GM19025 (cell line): ENCODE data around the gene EPB41L4A.
A peak's percentile ranks its signal among the peaks of the same experiment; 100 is the strongest.
"Not testable (repeated sequence)": the region's sequence is repeated elsewhere in the genome, so short reads cannot be mapped to it uniquely, and the experiment has no call there.

Experiments used
- ATAC-seq: cut with Tn5 transposase; IDR thresholded peaks from one replicate; pipeline ENCODE4 v1.9.1; 2021; ENCODE audit warnings: mild to moderate bottlenecking, low read depth, moderate library complexity; ENCODE audit not compliant: unreplicated experiment

The EPB41L4A gene

GRCh38 chr5:112360740-112361139, 58.3 kb downstream of the EPB41L4A start:
- not testable (repeated sequence) for ATAC-seq

- ATAC-seq = no peak
Measured at GRCh38 chr5:112356178-112356956, 62.7 kb downstream of the EPB41L4A start.

DNA sequence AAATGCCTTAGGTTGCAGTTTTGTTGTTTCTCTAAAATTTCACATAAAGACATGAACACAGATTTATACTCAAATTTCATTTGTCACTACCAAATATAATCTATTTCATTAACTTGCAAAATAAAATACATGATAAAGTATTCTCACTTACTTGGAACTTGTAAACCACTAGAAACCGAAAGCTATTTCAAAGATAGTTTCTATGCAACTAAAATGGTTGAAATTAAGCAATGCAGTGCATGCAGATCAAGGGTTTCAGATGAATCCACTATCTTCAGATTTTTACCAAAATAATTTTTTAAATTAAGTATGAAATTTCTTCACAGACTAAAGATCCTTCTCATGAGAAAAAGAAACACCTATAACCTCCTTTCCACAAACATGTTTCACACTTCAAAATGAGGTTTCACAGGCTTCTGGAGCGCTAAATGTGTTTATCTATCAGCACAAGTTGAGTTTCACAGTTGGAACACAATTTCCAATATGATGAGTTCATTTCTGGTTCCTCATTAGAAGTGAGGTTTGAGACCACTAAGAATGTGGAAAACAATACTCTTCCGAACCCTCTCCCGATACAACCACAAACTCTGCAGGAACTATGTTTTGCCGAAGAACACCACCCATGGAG, 63.9 kb downstream of the EPB41L4A start:
- ATAC-seq = no peak

DNA sequence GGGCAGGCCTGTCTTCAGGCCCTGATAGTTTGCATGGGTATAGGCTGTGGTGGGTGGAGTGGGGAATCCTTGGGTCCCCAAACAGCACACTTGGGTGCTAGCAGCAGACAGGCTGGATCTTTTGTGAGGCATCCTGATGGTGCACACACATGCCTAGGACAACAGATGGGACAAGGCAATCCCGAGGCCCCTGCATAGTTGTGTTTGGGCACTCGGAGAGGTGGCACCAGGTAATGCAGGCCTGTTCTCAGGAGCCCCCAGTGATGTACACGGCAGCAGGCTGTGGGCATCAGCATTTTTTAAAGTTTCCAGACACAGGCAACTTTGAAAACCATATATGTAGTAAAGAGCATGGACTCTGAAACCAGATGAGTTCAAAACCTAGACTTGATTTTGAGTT, 65.4 kb downstream of the EPB41L4A start:
- ATAC-seq = no peak

DNA sequence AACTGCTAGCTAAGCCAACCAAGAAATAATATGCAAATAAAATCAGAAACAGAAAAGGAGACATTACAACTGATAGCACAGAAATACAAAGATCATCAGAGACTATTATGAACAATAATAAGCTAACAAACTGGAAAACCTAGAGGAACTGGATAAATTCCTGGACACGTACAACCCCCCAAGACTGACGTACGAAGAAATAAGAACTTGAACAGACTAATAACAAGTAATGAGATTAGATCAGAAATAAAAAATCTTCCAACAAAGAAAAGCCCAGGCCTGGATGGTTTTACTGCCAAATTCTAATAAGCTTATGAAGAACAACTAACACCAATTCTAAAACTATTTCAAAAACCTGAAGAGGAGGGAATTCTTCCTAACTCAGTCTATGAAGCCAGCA, 67.9 kb downstream of the EPB41L4A start:
- ATAC-seq = no peak

DNA sequence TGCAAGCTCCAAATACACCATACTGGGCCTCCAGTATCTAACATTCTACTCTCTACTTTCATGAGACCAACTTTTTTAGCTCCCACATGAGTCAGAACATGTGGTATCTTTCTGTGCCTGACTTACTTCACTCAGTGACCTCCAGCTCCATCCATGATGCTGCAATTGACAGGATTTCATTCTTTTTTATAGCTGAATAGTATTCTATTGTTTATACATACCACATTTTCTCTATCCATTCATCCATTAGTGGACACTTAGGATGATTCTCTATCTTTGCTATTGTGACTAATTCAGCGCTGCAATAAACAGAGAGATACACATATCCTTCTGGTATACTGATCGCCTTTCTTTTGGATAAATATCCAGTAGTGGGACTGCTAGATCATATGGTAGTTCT, 68.5 kb downstream of the EPB41L4A start:
- ATAC-seq = no peak

DNA sequence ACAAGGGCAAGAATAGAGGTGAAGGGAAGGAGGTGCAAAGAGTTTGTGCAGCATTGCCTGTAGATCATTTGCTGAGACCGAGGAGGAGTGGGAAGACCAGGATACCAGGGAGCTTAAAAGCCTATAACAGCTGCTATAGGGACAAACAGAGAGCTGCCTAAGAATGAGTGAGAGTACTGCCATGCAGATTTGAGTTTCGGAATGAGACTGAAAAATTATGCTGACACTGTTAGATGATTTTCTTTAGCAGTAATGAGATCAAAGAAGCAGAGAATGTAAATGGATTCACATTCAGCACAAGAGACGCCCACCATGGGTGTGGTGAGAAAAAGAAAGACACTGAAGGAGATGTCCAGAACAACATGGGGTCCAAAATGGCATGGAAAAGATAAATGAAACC, 69.7 kb downstream of the EPB41L4A start:
- no peak for ATAC-seq

GRCh38 chr5:112348915-112349314, 70.2 kb downstream of the EPB41L4A start:
- ATAC-seq = no peak

DNA sequence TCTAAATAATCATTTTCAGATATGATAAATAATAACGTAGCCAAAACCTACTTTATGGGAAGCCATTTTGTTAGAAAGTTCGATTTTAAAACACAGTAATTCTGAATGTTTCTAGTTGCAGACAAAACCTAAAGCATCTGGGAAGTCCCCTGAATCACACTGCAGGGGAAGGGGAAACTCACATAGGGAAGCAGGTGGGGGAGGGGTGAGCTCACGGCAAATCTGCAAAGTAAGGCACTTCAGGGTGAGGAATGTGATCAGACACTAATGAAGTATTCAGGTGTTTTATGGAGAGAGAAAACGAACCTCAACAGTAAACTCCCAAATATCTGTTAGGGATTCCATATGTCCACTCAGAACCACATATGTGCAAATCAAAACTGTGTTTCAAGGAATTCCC, 70.7 kb downstream of the EPB41L4A start:
- no peak for ATAC-seq

- peak; percentile 56 for ATAC-seq
Measured at GRCh38 chr5:112346411-112347044, 72.5 kb downstream of the EPB41L4A start.

DNA sequence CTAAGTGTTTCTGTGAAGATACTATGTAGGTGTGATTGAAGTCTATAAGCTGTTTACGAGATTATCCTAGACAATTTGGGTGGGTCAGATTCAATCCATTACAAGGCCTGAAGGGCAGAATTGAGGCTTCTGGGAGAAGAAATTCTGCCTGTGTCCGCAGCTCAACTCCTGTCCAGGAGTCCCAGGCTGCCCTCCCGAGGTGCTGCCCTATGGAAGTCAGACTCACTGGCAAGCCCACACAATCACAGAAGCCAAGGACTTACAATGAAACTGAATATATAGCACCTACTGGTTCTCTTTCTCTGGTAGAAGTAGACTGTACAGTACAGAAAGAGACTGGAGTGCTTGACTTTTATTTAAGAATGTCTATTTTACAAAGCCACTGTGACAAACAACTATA, 74.5 kb downstream of the EPB41L4A start:
- ATAC-seq = no peak

- ATAC-seq = no peak
Measured at GRCh38 chr5:112342389-112342788, 76.7 kb downstream of the EPB41L4A start.

GRCh38 chr5:112339761-112340160, 79.3 kb downstream of the EPB41L4A start:
- no peak for ATAC-seq

DNA sequence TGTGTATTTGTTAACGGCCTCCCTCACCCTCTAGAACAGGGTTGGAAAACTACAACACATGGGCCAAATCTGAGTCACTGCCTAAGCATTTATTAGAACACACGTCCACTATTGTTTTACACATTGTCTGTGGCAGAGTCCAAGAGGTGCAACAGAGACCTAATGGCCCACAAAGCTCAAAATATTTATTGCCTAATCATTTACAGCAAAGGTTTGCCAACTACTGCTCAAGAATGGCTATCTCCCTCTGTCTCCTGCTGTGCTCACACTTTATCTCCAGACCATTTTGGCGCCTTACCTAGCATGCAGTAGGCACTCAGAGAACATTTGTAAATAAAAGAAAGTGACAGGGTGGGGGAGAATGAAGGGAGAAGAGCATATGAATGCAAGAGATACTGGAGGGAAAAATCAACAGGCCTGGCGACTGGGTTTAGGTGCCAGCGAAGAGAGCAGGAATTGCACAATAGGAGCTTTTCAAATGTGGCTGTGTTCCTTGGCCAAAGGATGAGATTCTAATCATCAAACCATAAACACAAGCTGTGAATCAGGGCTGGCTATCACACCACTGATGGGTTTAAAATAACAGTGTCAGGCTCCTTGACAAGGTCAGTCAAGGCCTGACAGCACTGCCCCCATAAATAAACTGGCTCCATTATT, 80.3 kb downstream of the EPB41L4A start:
- ATAC-seq = no peak

GRCh38 chr5:112333331-112333781, 85.7 kb downstream of the EPB41L4A start:
- no peak for ATAC-seq

- no peak for ATAC-seq
Measured at GRCh38 chr5:112331892-112332291, 87.2 kb downstream of the EPB41L4A start.

- ATAC-seq = peak; percentile 80
Measured at GRCh38 chr5:112329419-112330090, 89.5 kb downstream of the EPB41L4A start.

- ATAC-seq = no peak
Measured at GRCh38 chr5:112323166-112323565, 95.9 kb downstream of the EPB41L4A start.

DNA sequence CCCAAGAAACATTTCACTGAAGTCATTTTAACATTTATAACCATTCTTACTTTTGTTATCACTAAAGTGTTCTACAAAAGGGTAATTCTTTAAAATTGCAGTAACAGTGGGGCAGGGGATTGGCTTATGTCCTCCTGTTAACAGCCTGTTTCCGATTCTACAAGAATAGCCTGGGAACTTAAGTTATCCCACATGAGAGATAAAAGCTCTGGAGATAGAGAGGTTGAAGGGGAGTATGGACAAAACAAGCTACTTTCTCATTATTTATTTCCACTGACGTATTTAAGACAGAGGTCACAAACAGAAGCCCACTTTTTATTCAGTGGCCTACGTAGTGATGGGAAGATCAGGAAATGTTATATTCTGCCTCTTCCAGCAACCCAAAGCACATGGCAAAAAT, 98.7 kb downstream of the EPB41L4A start:
- ATAC-seq = no peak

GRCh38 chr5:112318346-112318745, 100.7 kb downstream of the EPB41L4A start:
- no peak for ATAC-seq

DNA sequence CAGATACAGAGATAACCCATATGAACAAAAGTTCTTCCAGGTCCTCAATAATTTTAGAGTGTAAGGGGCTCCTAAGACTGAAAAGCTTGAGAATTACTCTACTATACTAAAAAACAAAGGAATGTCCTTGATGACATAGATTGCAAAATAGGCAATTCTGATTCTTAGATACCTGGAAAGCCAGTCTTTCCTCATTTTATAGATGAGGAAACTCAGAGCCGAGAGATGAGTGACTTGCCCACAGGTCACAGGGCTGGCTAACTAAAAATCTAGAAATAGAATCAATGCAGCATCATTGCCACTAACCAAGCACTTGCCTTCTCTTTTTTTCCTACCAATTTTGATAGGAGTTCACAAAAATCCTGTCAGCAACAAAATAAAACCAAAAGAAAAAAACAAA, 101.2 kb downstream of the EPB41L4A start:
- no peak for ATAC-seq
